NCI-H446 (cell line): Measurements from ENCODE around the gene EXOC3L2.
"Not testable (repeated sequence)": the region's sequence is repeated elsewhere in the genome, so short reads cannot be mapped to it uniquely, and the experiment has no call there.

ENCODE experiments used
- DNase-seq, 2 experiments: peaks; one replicate each; lab custom pipeline; 2025; lab: John Stamatoyannopoulos, UW

Gene EXOC3L2

GRCh38 chr19:45245334-45245787 lies at the start of gene EXOC3L2:
Gene EXOC3L2 (minus strand): TSS chr19:45245407. CDS start chr19:45239045, 6,362 bp downstream.
- DNase-seq = no peak

- peak; percentile 90 to 91 for DNase-seq
These were observed 49.3 kb upstream of the EXOC3L2 start for GRCh38 chr19:45294291-45295029.

- no peak for DNase-seq
These were observed 48.5 kb upstream of the EXOC3L2 start for GRCh38 chr19:45293682-45294081.

GRCh38 chr19:45291834-45292233 lies 46.6 kb upstream of the EXOC3L2 start:
- DNase-seq = no peak

- no peak for DNase-seq
These were observed 45.2 kb upstream of the EXOC3L2 start for GRCh38 chr19:45290381-45290931.

DNA sequence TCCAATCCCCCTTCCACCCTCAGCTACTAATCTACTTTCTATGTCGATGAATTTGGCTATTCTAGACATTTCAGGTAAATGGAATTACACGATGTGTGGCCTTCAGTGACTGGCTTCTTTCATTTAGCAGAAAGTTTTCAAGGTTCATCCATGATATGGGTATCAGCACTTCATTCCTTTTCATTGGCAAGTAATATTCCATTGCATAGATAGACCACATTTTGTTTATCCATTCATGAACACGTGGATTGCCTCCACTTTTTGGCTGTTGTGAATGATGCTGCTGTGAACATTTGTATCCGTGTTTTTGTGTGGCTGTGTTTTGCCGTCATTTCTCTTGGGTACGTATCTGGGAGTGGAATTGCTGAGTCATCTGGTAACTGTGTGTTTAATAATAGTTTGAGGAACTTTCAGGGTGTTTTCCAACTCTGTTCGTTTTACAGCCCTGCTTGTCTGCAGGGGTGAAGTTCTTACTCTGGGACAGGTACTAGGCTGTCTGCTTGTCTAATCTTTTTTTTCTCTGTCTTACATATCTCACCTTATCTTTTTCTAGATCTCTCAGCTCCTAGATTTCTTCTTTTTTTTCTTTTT lies 38.3 kb upstream of the EXOC3L2 start:
- no peak for DNase-seq

GRCh38 chr19:45280471-45280961 lies 35.3 kb upstream of the EXOC3L2 start:
- DNase-seq = no peak

GRCh38 chr19:45279587-45280192 lies 34.5 kb upstream of the EXOC3L2 start:
- no peak for DNase-seq

DNA sequence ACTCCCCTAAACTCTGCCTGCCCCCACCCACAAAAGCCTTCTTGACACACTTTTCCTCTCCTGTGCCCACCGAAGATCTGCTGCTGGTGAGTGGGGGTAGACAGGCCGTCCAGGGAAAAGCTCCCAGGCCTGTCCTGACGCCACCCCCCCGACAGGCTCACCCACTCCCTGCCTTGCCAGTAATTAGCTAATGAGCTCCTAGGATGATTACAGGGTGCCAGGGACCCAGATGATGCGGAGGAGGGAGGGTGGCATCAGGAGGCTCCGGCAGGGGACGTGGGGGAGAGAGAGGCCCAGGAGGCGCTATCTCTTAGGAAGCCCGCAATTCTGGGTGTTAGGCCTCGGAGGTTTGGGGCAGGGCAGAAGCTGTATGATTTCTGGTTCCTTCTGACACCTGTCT lies 32.9 kb upstream of the EXOC3L2 start:
- no peak for DNase-seq

- peak; percentile 26 to 86 for DNase-seq
These were observed 31.1 kb upstream of the EXOC3L2 start for GRCh38 chr19:45276284-45276687.

DNA sequence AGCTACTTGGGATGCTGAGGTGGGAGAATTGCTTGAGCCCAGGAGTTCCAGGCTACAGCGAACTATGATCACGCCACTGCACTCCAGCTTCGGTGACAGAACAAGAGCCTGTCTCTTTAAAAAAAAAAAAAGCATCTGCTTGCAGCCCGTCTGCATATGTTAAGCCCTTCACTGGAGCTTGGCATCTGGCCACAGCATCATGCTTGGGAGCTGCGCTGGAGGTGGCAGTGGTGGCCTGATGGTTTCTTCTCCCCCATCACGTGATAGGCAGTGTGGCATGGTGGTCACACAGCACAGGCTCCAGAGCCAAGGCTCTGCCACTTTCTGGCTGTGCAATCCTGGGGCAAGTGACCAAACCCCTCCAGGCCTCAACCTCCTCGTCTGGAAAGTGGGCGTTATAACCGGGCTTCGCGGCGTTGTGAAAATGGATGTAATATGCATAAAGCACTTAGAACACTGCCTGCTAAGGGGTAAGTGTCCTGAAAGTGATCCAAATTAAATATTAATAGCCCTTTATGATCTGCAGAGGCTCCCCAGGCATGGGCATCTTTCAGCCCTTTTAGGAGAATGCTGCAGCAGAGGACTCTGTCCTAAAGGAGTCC lies 30.3 kb upstream of the EXOC3L2 start:
- peak; percentile 52 to 85 for DNase-seq

DNA sequence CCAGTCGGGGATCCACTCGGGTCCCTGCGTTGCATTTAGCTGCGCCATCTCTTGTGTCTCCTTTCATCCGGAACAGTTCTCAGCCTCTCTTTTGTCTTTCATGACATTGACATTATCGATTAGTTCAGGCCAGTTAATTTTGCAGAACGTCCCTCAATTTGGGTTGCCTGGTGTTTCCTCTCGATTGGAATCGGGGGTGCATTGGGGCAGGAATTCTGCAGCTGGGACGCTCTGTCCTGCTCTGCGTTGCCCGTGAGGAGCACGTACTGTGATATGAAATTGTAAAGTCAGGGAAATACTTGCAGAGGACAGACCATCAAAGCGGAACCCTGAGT lies 28.3 kb upstream of the EXOC3L2 start:
- no peak for DNase-seq

GRCh38 chr19:45271735-45272108 lies 26.5 kb upstream of the EXOC3L2 start:
- DNase-seq = no peak

GRCh38 chr19:45271098-45271734 lies 26.0 kb upstream of the EXOC3L2 start:
- no peak for DNase-seq

DNA sequence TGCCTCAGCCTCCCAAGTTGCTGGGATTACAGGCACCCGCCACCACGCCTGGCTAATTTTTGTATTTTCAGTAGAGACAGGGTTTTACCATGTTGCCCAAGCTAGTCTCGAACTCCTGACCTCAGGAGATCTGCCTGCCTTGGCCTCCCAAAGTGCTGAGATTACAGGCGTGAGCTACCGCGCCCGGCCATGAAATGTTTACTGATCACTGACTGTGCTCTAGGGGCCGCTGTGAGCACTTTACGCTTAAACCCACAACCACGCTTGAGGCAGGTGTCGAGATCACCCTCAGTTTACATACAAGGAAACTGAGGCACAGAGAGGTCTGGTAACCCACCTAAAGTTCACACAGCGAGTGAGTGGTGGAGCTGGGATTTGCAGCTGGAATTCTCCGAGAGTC lies 24.7 kb upstream of the EXOC3L2 start:
- not testable (repeated sequence) for DNase-seq

DNA sequence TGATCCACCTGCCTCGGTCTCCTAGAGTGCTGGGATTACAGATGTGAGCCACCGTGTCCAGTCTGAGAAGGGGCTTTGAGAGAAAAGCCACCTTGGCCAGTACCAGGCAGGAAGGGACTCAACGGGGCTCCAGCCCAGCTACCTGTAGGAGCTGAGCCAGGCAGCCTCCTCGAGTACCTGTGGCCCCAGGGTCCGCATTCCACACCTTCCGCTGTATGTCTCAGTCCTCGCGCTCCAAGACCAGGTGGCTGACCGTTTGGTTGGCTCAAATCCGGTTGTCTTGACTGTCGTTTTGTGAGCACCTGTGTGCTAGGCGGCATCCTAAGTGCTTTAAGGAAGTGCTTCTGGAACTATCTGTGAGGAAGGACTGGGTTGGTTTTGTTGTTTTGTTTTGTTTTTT lies 22.1 kb upstream of the EXOC3L2 start:
- DNase-seq = no peak

DNA sequence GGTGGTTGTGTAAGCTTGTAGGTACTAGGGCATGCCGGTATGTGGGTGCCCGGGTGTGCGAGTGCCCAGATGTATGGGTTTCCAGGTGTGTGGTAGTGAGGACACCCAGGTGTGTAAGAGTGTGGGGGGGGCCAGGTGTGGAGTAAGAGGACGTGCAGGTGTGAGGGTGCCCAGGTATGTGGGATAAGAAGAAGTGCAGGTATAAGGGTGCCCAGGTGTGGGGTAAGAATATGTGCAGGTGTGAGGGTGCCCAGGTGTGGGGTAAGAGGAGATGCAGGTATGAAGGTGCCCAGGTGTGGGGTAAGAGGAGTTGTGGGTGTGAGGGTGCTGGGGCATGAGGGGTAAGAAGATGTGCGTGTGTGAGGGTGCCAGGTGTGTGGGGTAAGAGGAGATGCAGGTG lies 20.2 kb upstream of the EXOC3L2 start:
- no peak for DNase-seq

- DNase-seq = no peak
These were observed 19.6 kb upstream of the EXOC3L2 start for GRCh38 chr19:45264781-45265317.

DNA sequence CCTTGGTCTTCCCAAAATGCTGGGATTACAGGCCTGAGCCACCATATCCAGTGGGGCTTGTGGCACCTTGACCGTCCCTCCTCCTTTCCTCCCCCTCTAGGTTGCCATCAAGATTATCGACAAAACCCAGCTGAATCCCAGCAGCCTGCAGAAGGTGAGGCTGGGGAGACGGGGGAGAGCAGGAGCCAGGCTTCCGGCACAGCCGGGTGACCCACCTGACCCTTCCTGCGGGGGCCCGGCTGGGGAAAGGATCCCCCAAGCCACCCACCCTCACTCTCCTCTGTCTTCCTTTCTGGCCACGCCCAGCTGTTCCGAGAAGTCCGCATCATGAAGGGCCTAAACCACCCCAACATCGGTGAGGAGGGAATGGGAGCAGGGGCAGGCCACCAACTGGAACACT lies 17.8 kb upstream of the EXOC3L2 start:
- DNase-seq = no peak

DNA sequence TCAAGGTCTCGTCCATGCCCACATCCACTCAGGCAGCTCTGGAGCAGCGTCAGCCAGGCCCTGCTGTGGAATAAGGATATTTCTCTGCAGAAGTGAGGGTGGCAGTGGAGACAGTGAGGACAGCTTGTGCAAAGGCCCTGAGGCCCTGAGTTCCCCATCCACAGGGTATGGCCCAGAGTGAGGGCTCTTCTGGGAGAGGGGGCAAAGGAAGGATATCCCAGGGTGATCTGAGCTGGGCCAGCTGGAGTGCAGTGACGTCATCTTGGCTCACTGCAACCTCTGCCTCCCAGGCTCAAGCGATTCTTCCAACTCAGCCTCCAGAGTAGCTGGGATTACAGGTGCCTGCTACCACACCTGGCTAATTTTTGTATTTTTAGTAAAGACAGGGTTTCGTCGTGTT lies 17.4 kb upstream of the EXOC3L2 start:
- no peak for DNase-seq

GRCh38 chr19:45258862-45259261 lies 13.7 kb upstream of the EXOC3L2 start:
- no peak for DNase-seq

GRCh38 chr19:45256836-45257235 lies 11.6 kb upstream of the EXOC3L2 start:
- DNase-seq = no peak
